PFSK-1 (cell line): ENCODE results near the gene TAS2R42.

Experiments
- FOXP2 ChIP-seq: optimal IDR thresholded peaks from 2 replicates; pipeline ENCODE3; 2011; ENCODE audit warnings: borderline replicate concordance, control low read depth, inconsistent platforms; ENCODE audit not compliant: insufficient read depth; ENCODE audit errors: extremely low read length, extremely low read depth
- POLR2AphosphoS5 ChIP-seq: IDR thresholded peaks from 2 replicates; pipeline ENCODE4 v1.6.1; 2012; ENCODE audit warnings: low read depth, mild to moderate bottlenecking, control low read depth, low read length, moderate library complexity
- REST ChIP-seq, 2 experiments: IDR thresholded peaks; 2 replicates each; pipeline versions ENCODE4 v1.6.1 to v1.8.0; 2011 to 2012; ENCODE audit warnings: low read depth in 2 of 2, low read length in 2 of 2, control low read depth in 1 of 2, inconsistent platforms in 1 of 2, mild to moderate bottlenecking in 1 of 2, moderate library complexity in 1 of 2; ENCODE audit not compliant: insufficient read depth in 1 of 2
- SIN3A ChIP-seq: IDR thresholded peaks from 2 replicates; pipeline ENCODE4 v1.6.1; 2012; ENCODE audit warnings: mild to moderate bottlenecking, low read length, moderate library complexity, borderline replicate concordance; ENCODE audit not compliant: insufficient read depth
- TAF1 ChIP-seq: IDR thresholded peaks from 2 replicates; pipeline ENCODE4 v1.6.1; 2012; ENCODE audit warnings: low read length, control low read depth, borderline replicate concordance; ENCODE audit not compliant: insufficient read depth

The TAS2R42 gene

GRCh38 chr12:11144297-11144696, 42.4 kb downstream of the TAS2R42 start:
- TF ChIP-seq FOXP2 (no peak), SIN3A (no peak), REST (IDR thresholded peaks at IDR 0.05; ENCODE audit: insufficient read depth in 1 of 2, low read depth in 2 of 2, low read length in 2 of 2) (no peak), TAF1 (no peak), POLR2AphosphoS5 (no peak)

GRCh38 chr12:11143352-11143751, 43.4 kb downstream of the TAS2R42 start:
- TF ChIP-seq REST (IDR thresholded peaks at IDR 0.05; ENCODE audit: insufficient read depth in 1 of 2, low read depth in 2 of 2, low read length in 2 of 2) = no peak

- TF ChIP-seq TAF1 (no peak), FOXP2 (no peak), POLR2AphosphoS5 (no peak), REST (IDR thresholded peaks at IDR 0.05; ENCODE audit: insufficient read depth in 1 of 2, low read depth in 2 of 2, low read length in 2 of 2) (no peak), SIN3A (no peak)
These were observed 50.7 kb downstream of the TAS2R42 start for GRCh38 chr12:11136075-11136474.
